ENCODE data around the gene EPHB3.

Gene EPHB3

GRCh38 chr3:184564685-184565385, 3.2 kb downstream of the EPHB3 start:
- DNase-seq: no peak

GRCh38 chr3:184565421-184566211, 4.0 kb downstream of the EPHB3 start:
- no peak for DNase-seq

- no peak for DNase-seq
These were observed 5.1 kb downstream of the EPHB3 start for GRCh38 chr3:184566441-184567414.

- no peak for DNase-seq
These were observed 6.5 kb downstream of the EPHB3 start for GRCh38 chr3:184567946-184568559.

GRCh38 chr3:184568560-184568923, 7.0 kb downstream of the EPHB3 start:
- no peak for DNase-seq

GRCh38 chr3:184568924-184569829, 7.6 kb downstream of the EPHB3 start:
- peak; percentile 52 for DNase-seq

- no peak for DNase-seq
These were observed 8.4 kb downstream of the EPHB3 start for GRCh38 chr3:184570035-184570434.

- no peak for DNase-seq
These were observed 8.9 kb downstream of the EPHB3 start for GRCh38 chr3:184570489-184570888.

GRCh38 chr3:184571750-184572377, 10.3 kb downstream of the EPHB3 start:
- no peak for DNase-seq

GRCh38 chr3:184572633-184573270, 11.2 kb downstream of the EPHB3 start:
- DNase-seq: no peak

GRCh38 chr3:184574515-184575417, 13.2 kb downstream of the EPHB3 start:
- no peak for DNase-seq

- DNase-seq: no peak
These were observed 14.1 kb downstream of the EPHB3 start for GRCh38 chr3:184575701-184576100.

- no peak for DNase-seq
These were observed 15.1 kb downstream of the EPHB3 start for GRCh38 chr3:184576457-184577240.

GRCh38 chr3:184577546-184577945, 16.0 kb downstream of the EPHB3 start:
- no peak for DNase-seq

GRCh38 chr3:184578218-184578617, 16.6 kb downstream of the EPHB3 start:
- no peak for DNase-seq

- DNase-seq: no peak
These were observed 17.2 kb downstream of the EPHB3 start for GRCh38 chr3:184578822-184579221.

GRCh38 chr3:184579513-184579912, 17.9 kb downstream of the EPHB3 start:
- DNase-seq: no peak

- no peak for DNase-seq
These were observed 18.8 kb downstream of the EPHB3 start for GRCh38 chr3:184580376-184580775.
